PC-3 (cell line): Measurements from ENCODE around the gene INSIG1. TPM values are rescaled to one million over a fixed set of nuclear protein-coding genes. Genes with fewer than 3 reads are reported as not detected.

Experiments used
- ATAC-seq: fragments of 200-7000 bp; cut with Tn5 transposase; 2 replicates; pipeline ENCODE4 v1.9.1; 2020; ENCODE audit warnings: mild to moderate bottlenecking, moderate library complexity
- BruUV-seq: library from RNA; stranded (reverse); fragments of 400-500 nt; replicated peaks from 2 replicates; lab custom pipeline; 2021; lab: Mats Ljungman, UMichigan
- CTCF ChIA-PET: fragments of 300-600 bp; sonication (Branson Sonifier 250); formaldehyde crosslinking; loops from one replicate; lab custom pipeline; 2022; ENCODE audit warnings: antibody characterized with exemption; lab: Charles Lee
- POLR2A ChIA-PET: fragments of 300-600 bp; sonication (Branson Sonifier 250); formaldehyde crosslinking; loops from one replicate; lab custom pipeline; 2022; ENCODE audit warnings: antibody characterized with exemption; ENCODE audit not compliant: unreplicated experiment; lab: Charles Lee
- DNase-seq: peaks from one replicate; pipeline ENCODE4 v3.0.0-alpha.2; 2015
- H2AFZ ChIP-seq: fragments of 300-600 bp; sonication (generic); 2 replicates; pipeline ENCODE4 v1.6.0; 2016; ENCODE audit warnings: antibody characterized with exemption, low read length
- H3F3A ChIP-seq: fragments of 300-600 bp; sonication (generic); one replicate; pipeline ENCODE4 v1.6.0; 2017; ENCODE audit warnings: antibody characterized with exemption, low read length, control low read depth, mild to moderate bottlenecking; ENCODE audit not compliant: unreplicated experiment
- H3K27ac ChIP-seq: fragments of 300-600 bp; sonication (generic); 2 replicates; pipeline ENCODE4 v1.5.1; 2016; ENCODE audit warnings: mild to moderate bottlenecking, low read length
- H3K27me3 ChIP-seq: fragments of 300-600 bp; sonication (generic); 2 replicates; pipeline ENCODE4 v1.6.1; 2016; ENCODE audit warnings: low read length, mixed read lengths
- H3K36me3 ChIP-seq: fragments of 300-600 bp; sonication (generic); 2 replicates; pipeline ENCODE4 v1.6.1; 2016; ENCODE audit warnings: low read depth, mixed run types, low read length, mixed read lengths
- H3K4me1 ChIP-seq: fragments of 300-600 bp; sonication (generic); 2 replicates; pipeline ENCODE4 v1.5.1; 2016; ENCODE audit warnings: low read length; ENCODE audit not compliant: insufficient read depth
- H3K4me2 ChIP-seq: fragments of 300-600 bp; sonication (generic); 2 replicates; pipeline ENCODE4 v1.6.0; 2016; ENCODE audit warnings: low read length
- H3K4me3 ChIP-seq: fragments of 300-600 bp; sonication (generic); 2 replicates; pipeline ENCODE4 v1.5.1; 2016; ENCODE audit warnings: mild to moderate bottlenecking, low read length, mixed read lengths
- H3K79me2 ChIP-seq: fragments of 300-600 bp; sonication (generic); 2 replicates; pipeline ENCODE4 v1.6.1; 2017; ENCODE audit warnings: low read length, mixed read lengths
- H3K9ac ChIP-seq: fragments of 300-600 bp; sonication (generic); 2 replicates; pipeline ENCODE4 v1.6.0; 2016; ENCODE audit warnings: mild to moderate bottlenecking, low read length
- H3K9me2 ChIP-seq: fragments of 300-600 bp; sonication (generic); replicated peaks from 2 replicates; pipeline ENCODE4 v1.6.1; 2016; ENCODE audit warnings: mixed run types, low read length, mixed read lengths
- H3K9me3 ChIP-seq: fragments of 300-600 bp; sonication (generic); 2 replicates; pipeline ENCODE4 v1.6.1; 2016; ENCODE audit warnings: low read length, mixed read lengths
- H4K20me1 ChIP-seq: fragments of 300-600 bp; sonication (generic); 2 replicates; pipeline ENCODE4 v1.6.1; 2016; ENCODE audit warnings: low read length, mixed read lengths
- EZH2 ChIP-seq: fragments of 300-600 bp; sonication (generic); IDR thresholded peaks from one replicate; pipeline ENCODE4 v1.6.1; 2017; ENCODE audit warnings: antibody characterized with exemption, mild to moderate bottlenecking, low read length; ENCODE audit not compliant: unreplicated experiment
- EZH2phosphoT487 ChIP-seq: fragments of 300-600 bp; sonication (generic); IDR thresholded peaks from 2 replicates; pipeline ENCODE4 v1.6.1; 2018; ENCODE audit warnings: mild to moderate bottlenecking, antibody characterized with exemption, low read length, borderline replicate concordance
- intact Hi-C: fragments of 100-400 bp; cut with micrococcal nuclease; formaldehyde crosslinking; loops from 2 replicates; pipeline ENCODE4 v1.9.0; 2023
- total RNA-seq: library from RNA; depleted of rRNA; stranded (reverse); fragments of >200 nt; gene quantifications from 2 replicates; pipeline ENCODE4 v1.2.3, GENCODE V29; 2014
- TF ChIP-seq, protein P1 (sequence below): fragments of 300-600 bp; sonication (generic); conservative IDR thresholded peaks from 2 replicates; pipeline ENCODE4 v1.5.1; 2017; ENCODE audit warnings: antibody characterized with exemption, low read depth, mild to moderate bottlenecking, low read length

Gene INSIG1
- total RNA-seq, 1 experiment from 2014 or later: 83.3 TPM

DNA sequence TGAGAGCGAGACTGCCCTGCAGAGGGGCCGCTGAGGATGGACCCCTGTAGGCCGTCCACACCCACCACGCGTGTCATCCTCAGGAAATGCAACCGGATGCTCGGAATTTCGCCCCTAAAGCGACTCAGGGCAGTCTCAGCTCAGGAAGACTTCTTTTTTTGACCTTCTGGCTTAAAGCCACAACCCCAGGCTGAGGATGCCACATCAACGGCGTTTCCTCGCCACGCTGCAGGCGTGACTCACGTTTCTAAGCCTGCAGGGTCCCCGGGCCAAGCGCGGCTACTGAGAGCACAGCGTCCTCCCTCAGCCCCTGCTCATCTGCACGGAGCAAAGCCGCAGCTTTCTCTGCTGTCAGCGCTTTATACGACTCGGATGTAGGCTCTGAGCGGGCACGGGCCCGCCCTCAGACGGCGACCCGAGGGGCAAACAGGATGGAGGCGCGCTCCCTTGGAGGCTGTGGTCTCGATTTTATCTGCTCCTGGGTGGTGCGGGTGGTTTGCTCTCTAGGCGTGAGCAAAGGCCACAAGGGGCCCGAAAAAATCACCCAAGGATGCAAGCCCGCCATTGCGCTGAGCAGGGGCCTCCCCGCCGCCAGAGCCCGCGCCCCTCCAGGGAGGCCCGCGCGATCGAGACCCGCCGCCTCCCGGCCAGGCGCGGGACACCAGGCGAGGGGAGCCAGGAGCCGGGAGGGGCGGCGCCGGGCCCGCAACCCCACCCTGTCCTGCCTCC, 726 bp upstream of the INSIG1 start:
- H3K27ac ChIP-seq: peak overlapping the region; percentile 91
- H3K9ac ChIP-seq: peak overlapping the region; percentile 92
- no peaks in the 10 kb centered on the region for H3K9me2 ChIP-seq
- no TSS peak for BruUV-seq
- no peak for TF ChIP-seq EZH2phosphoT487
- TF ChIP-seq, protein P1, sequence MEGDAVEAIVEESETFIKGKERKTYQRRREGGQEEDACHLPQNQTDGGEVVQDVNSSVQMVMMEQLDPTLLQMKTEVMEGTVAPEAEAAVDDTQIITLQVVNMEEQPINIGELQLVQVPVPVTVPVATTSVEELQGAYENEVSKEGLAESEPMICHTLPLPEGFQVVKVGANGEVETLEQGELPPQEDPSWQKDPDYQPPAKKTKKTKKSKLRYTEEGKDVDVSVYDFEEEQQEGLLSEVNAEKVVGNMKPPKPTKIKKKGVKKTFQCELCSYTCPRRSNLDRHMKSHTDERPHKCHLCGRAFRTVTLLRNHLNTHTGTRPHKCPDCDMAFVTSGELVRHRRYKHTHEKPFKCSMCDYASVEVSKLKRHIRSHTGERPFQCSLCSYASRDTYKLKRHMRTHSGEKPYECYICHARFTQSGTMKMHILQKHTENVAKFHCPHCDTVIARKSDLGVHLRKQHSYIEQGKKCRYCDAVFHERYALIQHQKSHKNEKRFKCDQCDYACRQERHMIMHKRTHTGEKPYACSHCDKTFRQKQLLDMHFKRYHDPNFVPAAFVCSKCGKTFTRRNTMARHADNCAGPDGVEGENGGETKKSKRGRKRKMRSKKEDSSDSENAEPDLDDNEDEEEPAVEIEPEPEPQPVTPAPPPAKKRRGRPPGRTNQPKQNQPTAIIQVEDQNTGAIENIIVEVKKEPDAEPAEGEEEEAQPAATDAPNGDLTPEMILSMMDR: no peak
- TF ChIP-seq EZH2: no peak
- ChIA-PET CTCF (no interaction called here), POLR2A (interaction anchor here (0.6 to 1.0 kb wide), 3 partner anchors 67 to 287 kb away, joined by 3 to 9 read pairs (median 5); no protein-coding TSS in a partner anchor)
- H3F3A ChIP-seq: no peaks in the 10 kb centered on the region
- peaks cover 28% of the 10 kb centered on the region for H4K20me1 ChIP-seq
- no peaks in the 10 kb centered on the region for H3K9me3 ChIP-seq
- intact Hi-C loops: loop anchor here (1.0 to 2.0 kb wide), 4 partner anchors 67 to 369 kb away; partner anchors contain the start of gene PAXIP1
- no peaks in the 10 kb centered on the region for H3K27me3 ChIP-seq
- DNase-seq: peak; percentile 62
- H3K36me3 ChIP-seq: peaks cover 8% of the 10 kb centered on the region; the same call in 1 of the 2 replicates
- H3K4me3 ChIP-seq: peak overlapping the region; percentile 74
- peaks cover 31% of the 10 kb centered on the region for H3K4me1 ChIP-seq
- peak overlapping the region; percentile 97 for H3K4me2 ChIP-seq
- peak; percentile 32 for ATAC-seq
- peaks cover 36% of the 10 kb centered on the region for H3K79me2 ChIP-seq
- H2AFZ ChIP-seq: peak overlapping the region; percentile 66

DNA sequence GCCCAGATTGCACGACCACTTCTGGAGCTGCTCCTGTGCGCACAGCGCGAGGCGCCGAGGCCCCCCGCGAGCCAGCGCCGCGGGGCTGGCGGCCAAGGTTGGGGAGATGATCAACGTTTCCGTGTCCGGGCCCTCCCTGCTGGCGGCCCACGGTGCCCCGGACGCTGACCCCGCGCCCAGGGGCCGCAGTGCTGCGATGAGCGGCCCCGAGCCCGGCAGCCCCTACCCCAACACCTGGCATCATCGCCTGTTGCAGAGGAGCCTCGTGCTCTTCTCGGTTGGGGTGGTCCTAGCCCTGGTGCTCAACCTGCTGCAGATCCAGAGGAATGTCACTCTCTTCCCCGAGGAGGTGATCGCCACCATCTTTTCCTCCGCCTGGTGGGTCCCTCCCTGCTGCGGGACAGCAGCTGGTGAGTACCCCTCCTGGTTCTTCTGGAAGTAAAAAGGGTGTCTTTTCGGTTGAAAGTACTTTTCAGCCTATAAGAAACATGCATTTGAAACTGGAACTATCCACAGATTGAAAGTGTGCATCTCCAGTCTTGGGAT, 683 bp downstream of the INSIG1 start:
- Histone ChIP-seq H2AFZ (peak overlapping the region; percentile 27; the same call in 1 of the 2 replicates), H3K4me1 (peaks cover 31% of the 10 kb centered on the region), H3K4me3 (peak overlapping the region; percentile 72), H3K9me2 (no peaks in the 10 kb centered on the region), H3K27ac (peak overlapping the region; percentile 67), H3K9me3 (no peaks in the 10 kb centered on the region), H3K79me2 (peaks cover 36% of the 10 kb centered on the region), H4K20me1 (peaks cover 28% of the 10 kb centered on the region), H3K27me3 (no peaks in the 10 kb centered on the region), H3K9ac (peak overlapping the region; percentile 89), H3F3A (no peaks in the 10 kb centered on the region), H3K36me3 (peaks cover 14% of the 10 kb centered on the region; the same call in 1 of the 2 replicates), H3K4me2 (peak overlapping the region; percentile 86)
- intact Hi-C loops: loop anchor here (2.0 kb wide), 1 partner anchor 46 kb away; no protein-coding TSS in a partner anchor
- POLR2A ChIA-PET: no interaction called here
- no peak for TF ChIP-seq EZH2
- TF ChIP-seq, protein P1: no peak
- TF ChIP-seq EZH2phosphoT487: no peak
- no peak for ATAC-seq
- BruUV-seq: TSS peak; percentile 49
- CTCF ChIA-PET: interaction anchor here (1.4 kb wide), 1 partner anchor 371 kb away, joined by 4 read pairs; no protein-coding TSS in a partner anchor
- no peak for DNase-seq
